ENCODE measurements around the gene ADGRA1.

Gene ADGRA1

DNA sequence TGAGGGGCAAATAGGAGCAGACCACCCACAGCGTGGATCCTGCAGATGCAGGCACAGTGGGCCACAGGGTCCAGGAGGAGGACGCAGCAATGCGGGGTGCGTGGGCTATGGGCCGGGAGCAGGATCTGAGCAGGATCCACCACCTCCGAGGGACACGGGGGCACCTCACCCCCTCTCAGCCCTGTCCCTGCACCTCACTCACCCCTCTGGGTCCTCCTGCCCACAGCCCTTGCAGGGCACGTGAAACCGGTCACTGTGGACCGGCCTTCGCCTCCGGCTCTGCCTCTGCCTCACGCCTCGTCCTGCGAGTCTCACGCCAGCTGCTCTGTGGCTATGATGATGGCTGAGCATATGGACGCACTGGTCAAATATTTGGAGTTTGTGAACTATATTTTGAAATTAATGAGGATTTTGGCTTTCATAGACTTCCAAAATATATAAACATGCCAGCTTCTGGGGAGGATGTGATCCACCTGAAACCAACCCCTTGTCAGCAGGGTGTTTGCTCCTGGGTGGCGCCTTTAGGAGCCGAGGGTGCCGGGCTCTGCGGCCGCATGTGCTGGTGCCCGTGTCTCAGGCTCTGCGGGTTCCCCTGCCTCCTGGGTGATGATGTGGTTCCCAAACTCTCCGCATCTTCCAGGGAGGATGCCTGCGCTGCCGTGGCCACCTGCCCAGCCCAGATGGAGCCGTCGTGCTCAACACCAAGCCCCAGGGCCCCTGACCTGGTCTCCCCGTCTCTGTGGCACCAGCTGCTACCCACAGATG, 11.3 kb upstream of the ADGRA1 start:
- no peak for DNase-seq (ENCODE audit: low spot score)

DNA sequence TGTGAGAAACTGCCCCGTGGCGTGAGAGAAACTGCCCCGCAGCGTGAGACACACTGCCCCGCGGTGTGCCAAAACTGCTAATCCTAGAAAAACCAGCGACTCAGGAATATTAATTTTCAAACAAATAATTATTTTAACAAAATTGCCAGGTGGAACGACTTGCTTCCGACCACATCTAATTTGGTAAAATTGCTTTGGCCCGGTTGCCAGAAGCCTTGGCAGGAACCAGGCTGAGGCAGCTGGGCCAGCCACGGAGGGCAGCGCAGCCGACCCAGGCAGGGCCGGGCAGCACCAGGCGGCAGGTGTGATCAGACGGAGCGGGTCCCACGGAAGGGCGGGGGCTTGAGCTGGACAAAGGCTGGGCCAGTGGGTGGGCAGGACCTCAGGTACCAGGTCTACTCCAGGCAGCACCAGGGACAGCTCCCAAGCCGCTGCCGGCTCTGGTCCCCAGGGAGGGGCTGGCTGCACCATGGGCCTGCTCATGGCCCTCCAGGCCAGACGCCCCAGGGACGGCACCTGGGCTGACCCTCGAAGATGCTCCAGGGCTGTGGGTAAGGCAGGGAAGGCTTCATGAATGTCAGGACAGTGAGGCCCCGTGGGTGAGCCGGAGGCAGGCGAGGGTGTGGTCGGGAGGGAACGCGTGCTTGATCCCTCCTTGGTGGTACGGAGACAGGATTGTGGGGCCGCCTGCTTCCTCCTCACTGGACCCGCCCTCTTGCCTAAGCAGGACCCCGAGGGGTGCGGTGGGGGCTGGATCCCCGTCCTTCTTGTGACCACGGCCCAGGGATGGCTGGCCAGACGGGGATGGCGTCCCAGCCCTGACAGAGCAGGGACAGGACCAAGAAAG, 7.7 kb upstream of the ADGRA1 start:
- DNase-seq (ENCODE audit: low spot score): no peak

DNA sequence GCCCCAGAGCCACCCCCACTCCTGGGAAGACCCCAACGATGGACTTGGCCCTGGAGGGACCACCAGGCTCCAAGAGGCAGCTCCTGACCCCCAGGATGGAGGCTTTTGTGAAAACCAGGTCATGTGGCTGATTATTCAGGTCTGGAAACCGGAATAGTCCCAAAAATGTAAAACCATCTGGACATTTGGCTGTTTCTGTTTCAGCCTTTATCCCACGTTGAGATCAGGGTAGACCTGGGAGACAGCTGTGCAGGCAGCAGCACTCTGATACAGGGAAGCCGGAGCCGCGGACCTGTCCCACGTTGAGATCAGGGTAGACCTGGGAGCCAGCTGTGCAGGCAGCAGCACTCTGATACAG, 7.1 kb upstream of the ADGRA1 start:
- DNase-seq (ENCODE audit: low spot score): no peak

DNA sequence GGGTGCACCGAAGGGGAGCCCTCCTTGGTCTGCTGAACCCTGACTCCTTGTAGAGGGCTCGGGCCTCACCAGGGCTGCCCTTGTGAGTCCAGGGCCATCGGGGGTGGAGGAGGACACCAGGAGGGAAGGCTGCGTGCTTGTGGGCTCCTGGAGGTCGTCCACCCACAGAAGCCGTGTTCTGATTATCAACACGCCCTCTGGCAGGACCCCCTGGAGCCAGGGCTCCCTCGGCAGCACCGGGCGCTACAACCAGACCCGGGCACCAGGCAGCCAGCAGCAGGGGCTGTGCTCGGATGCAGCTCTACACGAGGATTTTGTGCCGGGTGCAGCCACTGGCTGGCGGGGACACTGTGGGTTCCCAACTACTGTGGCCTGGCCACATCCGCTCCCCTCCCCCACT, 6.1 kb upstream of the ADGRA1 start:
- no peak for DNase-seq (ENCODE audit: low spot score)

DNA sequence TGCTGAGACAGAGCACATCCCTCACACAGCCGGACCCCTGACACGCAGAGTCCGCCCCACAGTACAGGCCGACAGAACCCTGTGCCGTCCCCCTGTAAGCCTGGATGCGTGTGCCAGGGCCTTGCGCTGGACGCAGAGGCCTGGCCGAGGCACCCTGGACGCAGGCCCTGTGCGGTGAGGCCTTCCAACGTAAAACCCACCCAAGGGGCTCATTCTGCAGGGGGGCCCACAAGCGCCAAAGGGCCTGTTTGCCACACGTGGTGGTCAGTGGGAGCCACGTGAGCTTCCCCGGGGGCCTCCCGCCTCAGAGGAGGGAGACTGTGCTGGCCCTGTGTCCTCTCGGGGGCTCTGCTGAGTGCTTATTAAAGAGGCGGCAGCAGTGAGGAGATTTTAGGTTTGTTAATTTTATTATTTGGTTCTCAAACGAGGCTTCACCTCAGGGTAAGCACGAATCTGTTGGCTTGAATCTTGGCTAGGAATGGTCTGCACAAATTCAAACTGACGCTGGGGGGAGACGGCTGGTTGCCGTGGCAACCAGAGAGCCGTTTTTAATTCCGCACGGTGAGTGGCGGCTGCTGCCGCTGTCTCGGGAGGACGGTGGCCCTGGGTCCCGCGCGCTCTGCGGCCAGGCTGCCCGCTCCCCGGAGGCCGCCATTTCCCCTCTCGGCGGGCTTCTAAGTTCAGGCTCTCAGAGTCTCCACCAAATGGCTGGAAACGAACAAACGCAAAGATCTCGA, 4.9 kb upstream of the ADGRA1 start:
- DNase-seq (ENCODE audit: low spot score): no peak

DNA sequence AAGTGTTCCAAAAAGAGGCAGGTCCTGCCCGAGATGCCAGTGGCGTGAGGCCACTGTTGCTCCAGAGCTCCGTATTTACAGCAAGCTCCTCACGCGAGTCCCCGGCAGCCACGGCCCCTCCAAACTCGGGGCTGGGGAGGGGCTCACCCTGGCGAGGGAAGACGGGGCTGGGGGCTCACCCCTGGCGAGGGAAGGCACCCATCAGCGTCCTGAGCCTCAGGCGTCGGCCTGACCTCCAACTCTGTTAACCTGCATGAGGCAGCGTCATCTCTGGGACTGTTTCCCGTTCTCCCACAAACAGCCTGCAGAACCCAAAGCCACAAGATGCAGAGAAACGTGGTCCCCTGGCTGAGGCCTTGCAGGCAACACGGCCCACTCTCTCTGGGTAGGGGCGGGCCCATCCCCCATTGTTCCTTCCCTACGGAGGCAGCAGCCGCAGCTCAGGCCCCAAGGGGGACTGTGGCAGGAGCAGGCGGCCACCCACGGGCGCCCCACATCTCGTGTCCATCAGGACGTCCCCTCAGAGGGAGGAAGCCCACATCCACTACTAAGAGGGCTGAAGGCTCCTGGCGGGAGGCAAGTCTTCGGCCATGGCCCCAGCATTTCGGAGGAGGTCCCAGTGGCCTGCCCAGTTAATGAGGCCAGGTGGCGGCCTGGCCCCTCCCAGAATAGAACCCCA, 4.2 kb upstream of the ADGRA1 start:
- DNase-seq (ENCODE audit: low spot score): no peak

DNA sequence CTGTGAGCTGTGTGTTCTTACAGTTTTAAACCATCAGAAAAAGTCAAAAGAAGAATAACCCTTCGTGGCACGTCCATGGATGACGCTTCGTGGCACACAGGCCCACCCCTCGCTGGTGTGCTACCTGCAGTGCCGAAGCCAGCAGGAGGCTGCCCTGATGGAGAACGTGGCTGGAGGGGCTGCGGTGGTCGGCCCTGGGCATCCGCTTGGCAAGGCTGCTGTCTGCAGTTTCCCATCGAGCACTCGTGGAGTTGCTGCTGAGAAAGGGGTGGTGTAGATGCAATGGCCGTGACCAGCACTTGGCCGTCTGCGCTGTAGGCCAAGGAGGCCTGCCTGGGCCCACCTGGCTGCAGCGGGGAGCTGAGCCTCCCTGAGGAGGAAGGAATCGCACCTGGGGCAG, 3.2 kb upstream of the ADGRA1 start:
- DNase-seq (ENCODE audit: low spot score): no peak

DNA sequence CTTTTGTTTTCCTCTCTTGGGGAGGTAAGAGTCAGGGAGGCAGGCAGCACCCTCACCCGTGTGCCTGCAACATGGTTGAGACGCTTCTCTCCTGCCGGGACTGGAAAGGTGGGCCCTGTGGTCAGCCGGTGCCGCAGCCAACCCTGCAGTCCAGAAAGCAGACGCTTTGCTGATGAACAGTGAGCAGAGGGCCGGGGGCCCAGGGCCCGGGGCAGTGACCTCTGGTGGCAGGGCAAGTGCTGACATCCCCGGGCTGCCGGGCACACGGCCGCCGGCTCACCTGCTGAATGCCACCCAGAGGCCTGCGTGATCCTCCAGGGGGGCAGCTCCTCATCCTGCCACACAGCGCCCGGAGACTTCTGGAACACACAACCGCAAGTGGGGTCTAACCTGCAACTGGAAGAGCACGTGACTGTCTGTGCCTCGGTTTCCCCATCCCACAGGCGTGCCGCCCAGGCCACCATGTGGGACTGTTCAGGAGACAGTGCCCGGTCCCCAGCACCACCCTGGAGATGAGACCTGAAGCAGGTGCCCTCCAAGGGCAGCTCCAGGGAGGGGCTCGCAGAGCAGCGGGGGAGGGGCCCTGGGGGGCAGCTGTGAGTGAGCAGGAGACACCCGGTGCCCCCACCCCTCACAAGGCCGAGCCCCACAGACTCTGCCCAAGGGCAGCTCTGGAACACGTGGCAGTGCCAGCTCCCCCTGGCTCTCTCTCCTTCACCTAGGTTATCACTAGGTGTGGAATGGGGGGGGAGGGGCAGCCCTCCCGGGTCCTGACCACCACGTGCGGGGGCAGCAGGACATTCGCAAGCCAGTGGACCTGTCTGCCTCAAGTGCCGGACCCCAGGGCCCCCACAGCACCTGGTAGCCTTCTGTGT, 2.2 kb upstream of the ADGRA1 start:
- DNase-seq (ENCODE audit: low spot score): no peak

DNA sequence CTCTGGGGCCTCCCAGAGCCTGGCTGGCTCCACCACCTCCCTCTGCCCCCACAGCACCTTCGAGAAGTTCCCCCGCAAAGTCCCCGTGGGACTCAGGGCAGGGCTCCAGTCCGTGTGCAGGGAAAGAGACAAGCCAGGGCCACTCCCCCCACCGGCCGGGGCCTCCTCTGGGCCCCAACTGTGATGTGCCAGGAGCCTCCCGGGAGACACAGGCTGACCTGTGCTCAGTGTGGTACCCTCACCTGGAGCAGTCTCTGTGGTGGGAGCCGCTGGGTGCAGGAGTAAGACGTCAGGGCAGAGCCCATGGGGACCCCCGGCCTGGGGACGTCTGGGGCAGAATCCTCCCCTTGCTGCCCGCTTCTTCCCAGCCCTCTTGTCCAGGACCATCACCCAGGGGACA, 1.5 kb upstream of the ADGRA1 start:
- no peak for DNase-seq (ENCODE audit: low spot score)

DNA sequence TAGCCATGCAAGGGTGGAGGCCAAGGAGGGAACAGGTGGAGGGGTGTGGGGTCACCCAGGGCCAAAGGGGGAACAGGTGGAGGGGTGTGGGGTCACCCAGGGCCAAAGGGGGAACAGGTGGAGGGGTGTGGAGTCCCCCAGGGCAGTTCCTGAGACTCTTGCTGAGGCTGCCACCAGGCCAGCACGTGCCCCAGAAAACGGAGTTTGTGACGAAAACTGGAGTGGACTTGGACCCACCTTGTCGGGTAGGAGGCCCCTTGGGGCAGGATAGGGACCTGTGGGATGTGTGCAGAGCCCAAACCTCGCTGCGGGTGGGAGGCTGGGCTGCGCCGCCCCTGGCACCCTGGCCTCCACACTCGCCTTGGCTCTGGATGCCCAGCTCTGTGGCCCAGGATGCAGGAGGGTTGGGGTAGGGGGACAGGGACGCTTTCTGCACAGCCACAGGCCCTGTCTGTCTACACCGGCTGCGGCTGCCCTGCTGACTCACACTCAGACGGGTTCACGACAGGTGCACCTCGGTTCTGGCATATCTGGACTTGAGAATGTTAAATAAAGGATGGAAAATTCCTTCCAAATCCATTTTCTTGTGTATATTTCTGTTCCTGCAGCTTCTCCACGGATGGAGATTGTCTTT, 562 bp upstream of the ADGRA1 start:
- DNase-seq (ENCODE audit: low spot score): no peak

DNA sequence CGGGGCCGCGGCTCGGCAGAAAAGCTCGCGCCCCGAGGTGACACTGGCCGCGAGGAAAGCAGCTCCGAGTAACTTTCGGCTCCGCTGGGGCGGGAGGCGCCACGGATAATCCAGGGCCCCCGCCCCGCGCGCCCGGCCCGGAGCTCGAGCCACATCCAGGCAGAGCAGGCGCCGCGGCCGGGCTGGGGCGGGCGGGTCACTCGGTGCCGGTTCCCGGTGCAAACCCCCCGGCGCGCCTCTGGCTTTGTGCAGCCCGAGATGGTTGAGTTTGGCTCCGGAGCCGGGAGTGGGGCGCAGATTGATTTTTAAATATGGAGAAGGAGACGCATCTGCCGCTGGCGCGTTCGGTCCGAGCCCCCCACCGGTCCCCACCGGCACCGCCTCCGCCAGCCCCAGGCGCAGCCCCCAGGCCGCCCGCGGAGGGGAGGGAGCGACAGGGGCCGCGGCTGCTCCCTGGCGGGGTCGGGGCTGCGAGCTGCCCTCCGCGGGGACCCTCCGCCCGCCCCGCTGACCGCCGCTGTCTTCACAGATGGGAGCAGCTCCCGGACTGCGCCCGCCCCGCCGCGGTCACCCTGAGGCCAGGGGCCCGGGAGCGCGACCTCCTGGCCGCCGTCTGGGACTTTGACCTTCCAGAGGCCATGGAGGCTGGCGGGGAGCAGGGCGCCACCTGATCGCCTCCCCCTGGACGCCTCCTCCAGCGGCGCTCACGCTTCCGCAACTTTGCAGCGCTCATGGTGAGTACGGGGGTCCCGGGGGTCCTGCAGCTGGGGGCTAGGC, 643 bp downstream of the ADGRA1 start:
- no peak for DNase-seq (ENCODE audit: low spot score)

DNA sequence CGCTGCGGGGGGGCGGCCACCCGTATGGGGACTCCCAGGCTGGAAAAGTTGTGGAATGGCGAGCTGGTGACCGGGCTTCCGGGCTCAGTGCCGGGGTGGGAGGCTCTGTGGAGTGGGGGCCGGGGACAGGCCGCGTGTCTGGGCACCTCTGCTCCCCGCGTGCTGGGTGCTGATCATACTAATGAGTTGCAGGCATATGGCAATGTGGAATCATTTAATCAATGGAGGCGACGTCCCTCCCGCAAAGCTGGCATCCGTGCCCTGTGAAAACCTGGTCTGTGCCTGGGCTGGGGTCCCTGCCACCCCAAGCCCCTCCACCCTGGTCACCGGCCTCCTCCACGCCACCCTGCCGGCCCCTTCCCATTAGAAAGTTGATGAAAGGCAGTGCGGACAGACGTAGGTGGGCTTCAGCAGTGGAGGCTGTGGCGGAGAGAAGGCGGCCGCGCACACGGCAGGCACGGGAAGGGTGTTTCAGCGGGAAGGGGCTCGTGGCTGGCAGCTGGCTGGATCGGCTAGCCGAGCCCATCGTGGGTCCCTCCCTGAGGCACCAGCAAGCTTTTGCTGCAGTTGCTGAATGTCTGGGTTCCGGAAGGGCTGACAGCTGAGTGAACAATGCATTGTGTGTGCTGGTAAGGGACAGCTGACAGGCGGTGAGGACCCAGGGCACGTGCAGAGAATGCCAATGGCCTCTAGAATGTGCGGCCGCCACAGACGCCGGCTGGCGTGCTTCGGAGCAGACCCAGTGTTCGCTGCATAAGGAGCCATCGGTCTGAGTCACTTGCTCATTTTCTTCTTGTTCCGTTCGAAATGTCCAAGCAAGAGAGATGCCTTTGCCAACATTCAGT, 1.5 kb downstream of the ADGRA1 start:
- DNase-seq (ENCODE audit: low spot score): no peak

DNA sequence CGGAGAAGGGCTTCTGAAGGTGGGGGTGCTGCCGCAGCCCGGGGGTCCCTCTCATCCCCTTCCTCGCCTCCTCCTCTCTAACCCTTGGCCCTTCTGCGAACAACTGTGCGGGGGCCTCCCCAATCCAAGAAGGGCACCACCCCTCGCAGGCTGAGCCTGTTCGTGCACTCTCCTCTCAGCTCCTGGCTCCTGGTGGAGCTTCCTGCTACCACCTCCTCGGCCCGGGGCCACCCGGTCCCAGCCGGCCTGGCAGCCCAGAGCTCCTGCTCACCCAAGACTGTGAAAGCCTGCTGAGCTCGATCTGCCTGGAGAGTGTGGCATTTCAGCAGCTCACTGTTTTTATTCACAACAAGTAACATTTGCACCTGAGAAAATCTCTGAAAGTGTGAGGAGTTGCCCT, 2.4 kb downstream of the ADGRA1 start:
- DNase-seq (ENCODE audit: low spot score): no peak

DNA sequence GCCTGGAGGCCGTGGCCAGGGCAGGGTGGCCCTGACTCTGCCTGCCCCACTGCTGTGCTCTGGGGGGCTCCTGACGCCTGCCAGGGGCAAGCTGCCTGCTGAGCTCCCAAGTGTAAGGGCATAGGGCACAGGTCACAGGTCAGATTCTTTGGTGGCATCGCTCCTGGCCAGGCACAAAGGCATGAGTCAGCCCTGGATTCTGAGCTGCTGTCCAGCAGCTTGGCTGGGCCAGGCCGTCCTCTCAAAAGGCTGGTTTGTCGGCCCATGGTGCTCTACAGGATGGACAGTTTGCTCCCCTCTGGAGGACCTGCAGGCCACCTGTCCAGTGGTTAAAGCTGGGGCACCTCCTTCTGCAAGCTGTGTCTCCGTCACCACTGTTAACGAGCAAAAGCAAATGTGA, 2.9 kb downstream of the ADGRA1 start:
- DNase-seq (ENCODE audit: low spot score): no peak

DNA sequence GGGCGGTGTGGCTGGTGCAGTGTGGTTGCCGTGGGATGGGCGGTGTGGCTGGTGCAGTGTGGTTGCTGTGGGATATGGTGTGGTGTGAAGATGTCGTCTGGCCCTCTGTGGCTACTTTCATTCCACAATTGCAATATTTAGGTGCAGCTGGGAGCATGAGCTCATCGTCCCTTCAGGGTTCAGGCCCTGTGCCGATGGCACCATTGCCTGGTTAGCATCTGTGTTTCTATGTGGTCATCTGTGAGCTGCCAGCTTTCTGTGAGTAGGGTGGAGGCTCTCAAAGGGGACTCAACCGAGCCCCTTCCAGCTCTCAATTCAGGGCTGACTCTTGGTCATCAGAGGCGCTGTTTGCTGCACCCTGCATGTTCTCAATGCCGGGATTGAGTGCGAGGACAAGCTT, 3.6 kb downstream of the ADGRA1 start:
- no peak for DNase-seq (ENCODE audit: low spot score)

DNA sequence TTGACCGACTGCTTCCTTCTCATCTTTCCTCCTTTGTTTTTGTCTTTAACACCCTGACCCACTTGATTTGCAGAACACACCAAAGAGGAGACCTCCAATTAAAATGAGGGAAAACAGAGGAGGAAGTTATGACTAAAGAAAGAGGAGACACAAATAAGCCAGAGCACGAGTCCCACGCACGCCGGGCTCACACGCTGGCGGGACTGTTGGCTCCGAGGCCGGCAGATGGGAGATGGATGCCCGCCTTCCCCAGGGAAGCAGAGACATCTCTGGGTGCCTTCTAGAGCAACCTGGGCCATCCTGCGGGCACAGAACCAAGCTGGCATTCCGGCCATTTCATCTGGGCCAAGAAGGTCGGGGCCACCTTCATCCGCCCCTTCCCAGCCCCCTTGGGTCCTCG, 5.6 kb downstream of the ADGRA1 start:
- DNase-seq (ENCODE audit: low spot score): no peak

DNA sequence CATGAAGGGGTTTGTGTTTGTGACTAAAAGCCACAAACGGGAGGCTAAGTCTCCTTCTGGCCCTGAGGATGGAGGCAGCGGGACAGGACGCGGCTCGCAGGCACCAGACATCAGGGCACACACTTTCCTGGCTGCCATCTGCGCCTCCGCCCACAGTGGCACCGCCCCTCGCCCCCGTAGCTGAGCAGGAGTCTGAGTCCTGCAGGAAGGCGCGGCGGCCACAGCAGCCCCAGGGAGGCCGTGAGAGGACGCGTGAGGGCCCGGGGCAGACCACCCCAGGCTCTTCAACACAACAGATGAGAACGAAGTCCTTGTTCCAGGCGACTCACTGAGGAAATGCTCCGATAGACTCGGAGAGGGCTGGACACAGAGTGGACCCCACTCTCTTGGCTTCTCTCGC, 6.6 kb downstream of the ADGRA1 start:
- DNase-seq (ENCODE audit: low spot score): no peak

DNA sequence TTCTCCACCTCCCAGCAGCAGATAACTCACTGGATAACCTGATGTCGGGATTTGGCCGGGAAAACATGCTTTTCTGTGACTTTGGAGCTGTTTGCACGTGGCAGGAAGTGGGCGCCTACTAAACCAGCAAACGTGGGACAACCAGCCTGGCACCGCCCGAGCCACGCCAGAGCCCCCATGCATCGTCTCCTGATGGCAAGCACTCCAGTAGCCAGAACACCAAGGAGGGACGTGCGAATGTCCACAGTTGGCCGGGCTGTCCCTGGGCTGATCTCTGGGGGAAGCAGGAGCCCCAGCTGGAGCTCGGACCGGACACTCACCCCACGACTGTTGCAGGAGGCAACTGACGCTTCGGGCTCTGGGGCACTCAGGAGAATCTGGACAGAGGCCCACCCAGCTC, 7.1 kb downstream of the ADGRA1 start:
- no peak for DNase-seq (ENCODE audit: low spot score)

DNA sequence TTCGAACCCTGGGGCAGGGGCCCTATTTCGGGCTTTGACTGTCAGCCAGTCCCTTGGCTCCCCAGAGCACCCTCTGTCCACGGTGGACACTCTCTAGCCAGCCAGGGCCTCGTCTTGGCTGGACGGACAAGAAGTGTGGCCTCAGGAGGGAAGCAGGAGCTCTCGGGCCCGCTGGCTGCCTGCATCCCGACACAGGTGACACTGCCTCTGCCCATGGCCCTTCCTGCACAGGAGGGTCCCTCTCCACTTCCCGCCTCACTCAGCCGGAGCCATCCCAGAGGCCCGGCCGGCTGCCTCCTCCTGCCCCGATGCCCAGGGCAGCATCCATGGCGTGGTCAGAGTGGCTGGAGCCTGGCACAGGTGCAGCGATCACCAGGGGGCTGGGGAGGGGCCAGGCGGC, 7.9 kb downstream of the ADGRA1 start:
- no peak for DNase-seq (ENCODE audit: low spot score)

Measured in CD4-positive, alpha-beta T cell treated with Interleukin-2 at 100 ng/mL for 4 hours (primary cell).